Kidney (tissue), 14 donors: Measurements from ENCODE around the gene ARID3B. TPM values are rescaled to one million over a fixed set of nuclear protein-coding genes. Genes with fewer than 3 reads are reported as not detected.

Experiments used
- DNase-seq, 5 donors: peaks; one replicate each; pipeline ENCODE4 v3.0.0-alpha.2; 2013 to 2020
- FAIRE-seq: peaks from 2 replicates; lab custom pipeline; 2012; peaks lifted over from hg19 to GRCh38; lab: Jason Lieb, UNC
- H3K27ac ChIP-seq, 2 donors: one replicate each; pipeline ENCODE4 v1.7.0; 2013; ENCODE audit warnings: low read depth in 2 of 2, low read length in 2 of 2, inconsistent platforms in 1 of 2
- H3K27me3 ChIP-seq: one replicate; pipeline ENCODE4 v1.7.1; 2013; ENCODE audit warnings: low read length, inconsistent platforms; ENCODE audit not compliant: control insufficient read depth, insufficient read depth
- H3K36me3 ChIP-seq, 3 donors: one replicate each; pipeline versions ENCODE4 v1.7.0 to v1.7.1; 2013; ENCODE audit warnings: low read length in 3 of 3, control low read depth in 1 of 3, inconsistent platforms in 1 of 3; ENCODE audit not compliant: insufficient read depth in 3 of 3, control insufficient read depth in 2 of 3
- H3K4me1 ChIP-seq, 3 donors: one replicate each; pipeline versions ENCODE4 v1.7.0 to v1.7.1; 2013; ENCODE audit warnings: low read length in 3 of 3, inconsistent platforms in 1 of 3, low read depth in 1 of 3; ENCODE audit not compliant: control insufficient read depth in 2 of 3, insufficient read depth in 2 of 3
- H3K4me3 ChIP-seq, 3 donors: one replicate each; pipeline versions ENCODE4 v1.7.0 to v1.8.1; 2013; ENCODE audit warnings: low read length in 3 of 3, control low read depth in 1 of 3, inconsistent platforms in 1 of 3
- H3K9ac ChIP-seq, 3 donors: one replicate each; pipeline versions ENCODE4 v1.7.0 to v1.7.1; 2013; ENCODE audit warnings: low read length in 3 of 3, control low read depth in 1 of 3, inconsistent platforms in 1 of 3
- H3K9me3 ChIP-seq, 3 donors: one replicate each; pipeline versions ENCODE4 v1.7.0 to v1.7.1; 2013; ENCODE audit warnings: low read length in 3 of 3, control low read depth in 1 of 3, inconsistent platforms in 1 of 3; ENCODE audit not compliant: control insufficient read depth in 2 of 3, insufficient read depth in 1 of 3
- CTCF ChIP-seq: IDR thresholded peaks from 3 replicates; pipeline ENCODE4 v1.5.1; 2012; ENCODE audit warnings: mild to moderate bottlenecking, moderate library complexity, borderline replicate concordance; ENCODE audit not compliant: insufficient read depth; ENCODE audit errors: extremely low read depth
- intact Hi-C: fragments of 100-400 bp; cut with DNase I; formaldehyde crosslinking; loops from one replicate; pipeline ENCODE4 v1.11.1; 2022
- polyA plus RNA-seq: library from polyadenylated mRNA; stranded (reverse); fragments of 350-450 nt; fragmentation: Illumina TruSeq; extraction: RNeasy Lipid Tissue Mini Kit (QIAGEN cat#74804); gene quantifications from one replicate; pipeline ENCODE4 v1.2.3, GENCODE V29; 2014; ENCODE audit warnings: low read depth, low replicate concordance; ENCODE audit not compliant: insufficient read depth
- total RNA-seq: library from RNA; stranded (reverse); fragmentation: NEBNext Ultra II Directional; extraction: Animal tissue kit (Norgen Biotek cat#: 25700); gene quantifications from one replicate; pipeline ENCODE4 v1.2.1, GENCODE V29; 2021
- donor health status: control.
- donor health status: control.
- donor health status: control.
- donor health status: control.
- donor health status: control.
- donor health status: DM: yes; HTN: yes; CAD: no.
- donor health status: Normal renal cell carcinoma (clear cell type).

ARID3B gene
- total and polyA plus RNA-seq, 2 donors from 2014 or later: 2.3 to 6.2 TPM

- DNase-seq: no peak
- H3K9ac ChIP-seq: no peak overlapping the region
- H3K4me1 ChIP-seq: peaks cover 0 to 2% (median 2%) of the 10 kb centered on the region in 3 donors
- no peaks in the 10 kb centered on the region for H3K27me3 ChIP-seq
- intact Hi-C loops: no loop called here
- no peak overlapping the region for H3K4me3 ChIP-seq
- no peak for FAIRE-seq
- H3K27ac ChIP-seq: no peak overlapping the region
- H3K36me3 ChIP-seq: peaks cover 0 to 2% (median 0%) of the 10 kb centered on the region in 3 donors
- H3K9me3 ChIP-seq: no peaks in the 10 kb centered on the region
- no peak for TF ChIP-seq CTCF
Observed at GRCh38 chr15:74552773-74553441, 11.9 kb downstream of the ARID3B start.

- Histone ChIP-seq H3K4me1 (no peaks in the 10 kb centered on the region), H3K36me3 (peaks cover 0 to 2% (median 0%) of the 10 kb centered on the region in 3 donors), H3K9me3 (no peaks in the 10 kb centered on the region), H3K27me3 (no peaks in the 10 kb centered on the region), H3K27ac (no peak overlapping the region), H3K4me3 (no peak overlapping the region), H3K9ac (no peak overlapping the region)
- FAIRE-seq: no peak
- no peak for TF ChIP-seq CTCF
- DNase-seq: no peak
- intact Hi-C loops: no loop called here
Observed at GRCh38 chr15:74555192-74555591, 14.2 kb downstream of the ARID3B start.

DNA sequence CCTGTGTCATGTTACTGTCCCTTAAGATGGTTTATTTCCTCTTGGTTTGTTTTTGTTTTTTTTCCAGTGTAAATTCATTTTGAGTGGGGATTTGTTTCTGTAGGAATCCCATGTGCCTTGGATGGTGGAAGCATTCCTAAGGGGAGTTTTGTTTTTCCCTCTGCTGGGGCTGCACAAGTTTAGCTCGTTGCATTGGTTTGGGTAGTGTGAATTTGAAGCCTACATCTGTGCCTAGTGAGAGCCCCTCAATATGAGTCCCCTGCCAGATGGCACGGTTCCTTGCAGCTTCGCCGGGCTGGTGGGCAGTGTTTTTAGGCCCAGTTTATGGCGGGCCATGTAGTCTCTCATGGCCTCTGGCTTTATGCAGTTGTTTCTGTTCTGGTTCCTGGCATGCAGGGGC lies 17.7 kb downstream of the ARID3B start:
- FAIRE-seq: no peak
- TF ChIP-seq CTCF: no peak
- Histone ChIP-seq H3K4me1 (no peaks in the 10 kb centered on the region), H3K9ac (no peak overlapping the region), H3K27ac (no peak overlapping the region), H3K36me3 (no peaks in the 10 kb centered on the region), H3K4me3 (no peak overlapping the region), H3K27me3 (no peaks in the 10 kb centered on the region), H3K9me3 (no peaks in the 10 kb centered on the region)
- intact Hi-C loops: no loop called here
- DNase-seq: no peak

- Histone ChIP-seq H3K36me3 (no peaks in the 10 kb centered on the region), H3K4me3 (no peak overlapping the region), H3K27me3 (no peaks in the 10 kb centered on the region), H3K4me1 (peaks cover 0 to 4% (median 0%) of the 10 kb centered on the region in 3 donors), H3K9ac (no peak overlapping the region), H3K27ac (no peak overlapping the region), H3K9me3 (no peaks in the 10 kb centered on the region)
- intact Hi-C loops: no loop called here
- DNase-seq (no peak), FAIRE-seq (no peak)
- TF ChIP-seq CTCF: no peak
Observed at GRCh38 chr15:74563442-74563841, 22.4 kb downstream of the ARID3B start.
